Thoracic aorta (tissue), 2 donors: ENCODE results near the gene LRRC8C. TPM values are rescaled to one million over a fixed set of nuclear protein-coding genes. Genes with fewer than 3 reads are reported as not detected.

Source experiments
- ATAC-seq: fragments of 150-250 bp; one replicate; pipeline ENCODE4 v1.8.0; 2017; ENCODE audit warnings: low read depth; ENCODE audit not compliant: insufficient number of reproducible peaks, low FRiP score
- DNase-seq: peaks from one replicate; pipeline ENCODE4 v3.0.0-alpha.2; 2020; ENCODE audit warnings: low spot score
- H3K27ac ChIP-seq, 2 donors: fragments of 200-600 bp; sonication (generic); 1 replicate in 1 of 2; 2 replicates in 1 of 2; pipeline ENCODE4 v1.5.1; 2016; ENCODE audit warnings: mild to moderate bottlenecking in 2 of 2, moderate library complexity in 2 of 2
- H3K27me3 ChIP-seq: fragments of 200-600 bp; sonication (generic); replicated peaks from 2 replicates; pipeline ENCODE4 v1.6.0; 2016; ENCODE audit warnings: mild to moderate bottlenecking; ENCODE audit not compliant: insufficient read depth
- H3K36me3 ChIP-seq: fragments of 200-600 bp; sonication (generic); one replicate; pipeline ENCODE4 v1.5.1; 2016
- H3K4me1 ChIP-seq, 2 donors: fragments of 200-600 bp; sonication (generic); 1 replicate in 1 of 2; 2 replicates in 1 of 2; pipeline versions ENCODE4 v1.5.1 to v1.6.0; 2016; ENCODE audit warnings: low read depth in 2 of 2, mild to moderate bottlenecking in 1 of 2; ENCODE audit not compliant: control insufficient read depth in 1 of 2
- H3K4me3 ChIP-seq: fragments of 200-600 bp; sonication (generic); 2 replicates; pipeline ENCODE4 v1.5.1; 2016; ENCODE audit warnings: mild to moderate bottlenecking
- H3K9me3 ChIP-seq: fragments of 200-600 bp; sonication (generic); 2 replicates; pipeline ENCODE4 v1.5.1; 2016
- total RNA-seq, 2 donors: library from RNA; depleted of rRNA; stranded (reverse); fragments of >200 nt; gene quantifications; one replicate each; pipeline versions ENCODE4 v1.1.0 to v1.2.3, GENCODE V29; 2016
- TF ChIP-seq, protein P1 (sequence below): fragments of 200-600 bp; sonication (generic); IDR thresholded peaks from one replicate; pipeline ENCODE4 v1.5.1; 2019; ENCODE audit warnings: antibody characterized with exemption

Gene LRRC8C
- total RNA-seq, 2 donors from 2014 or later, result 11.6 to 15.2 TPM

DNA sequence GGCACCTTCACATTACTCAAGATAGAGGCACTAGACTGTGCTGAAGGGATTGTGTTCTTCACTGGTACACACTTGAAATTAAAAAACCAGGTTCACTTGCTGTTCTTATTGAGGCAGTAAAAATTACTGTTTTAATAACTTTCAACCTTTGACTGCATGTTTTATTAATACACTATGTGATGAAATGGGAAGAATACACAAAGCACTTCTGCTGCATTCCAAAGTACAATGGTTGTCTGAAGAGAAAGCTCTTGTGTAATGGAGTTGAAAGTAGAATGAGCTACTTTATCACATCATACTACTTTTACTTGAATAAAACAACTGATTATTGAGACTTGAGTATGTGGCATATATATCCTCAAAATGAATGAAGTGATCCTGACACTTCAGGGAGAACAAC is 49.7 kb downstream of the LRRC8C start:
- ATAC-seq (no peak), DNase-seq (no peak)
- Histone ChIP-seq H3K27me3 (no peaks in the 10 kb centered on the region), H3K4me1 (no peaks in the 10 kb centered on the region), H3K9me3 (no peaks in the 10 kb centered on the region), H3K36me3 (no peaks in the 10 kb centered on the region), H3K4me3 (no peak overlapping the region), H3K27ac (no peak overlapping the region)
- TF ChIP-seq, protein P1, sequence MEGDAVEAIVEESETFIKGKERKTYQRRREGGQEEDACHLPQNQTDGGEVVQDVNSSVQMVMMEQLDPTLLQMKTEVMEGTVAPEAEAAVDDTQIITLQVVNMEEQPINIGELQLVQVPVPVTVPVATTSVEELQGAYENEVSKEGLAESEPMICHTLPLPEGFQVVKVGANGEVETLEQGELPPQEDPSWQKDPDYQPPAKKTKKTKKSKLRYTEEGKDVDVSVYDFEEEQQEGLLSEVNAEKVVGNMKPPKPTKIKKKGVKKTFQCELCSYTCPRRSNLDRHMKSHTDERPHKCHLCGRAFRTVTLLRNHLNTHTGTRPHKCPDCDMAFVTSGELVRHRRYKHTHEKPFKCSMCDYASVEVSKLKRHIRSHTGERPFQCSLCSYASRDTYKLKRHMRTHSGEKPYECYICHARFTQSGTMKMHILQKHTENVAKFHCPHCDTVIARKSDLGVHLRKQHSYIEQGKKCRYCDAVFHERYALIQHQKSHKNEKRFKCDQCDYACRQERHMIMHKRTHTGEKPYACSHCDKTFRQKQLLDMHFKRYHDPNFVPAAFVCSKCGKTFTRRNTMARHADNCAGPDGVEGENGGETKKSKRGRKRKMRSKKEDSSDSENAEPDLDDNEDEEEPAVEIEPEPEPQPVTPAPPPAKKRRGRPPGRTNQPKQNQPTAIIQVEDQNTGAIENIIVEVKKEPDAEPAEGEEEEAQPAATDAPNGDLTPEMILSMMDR, result no peak

DNA sequence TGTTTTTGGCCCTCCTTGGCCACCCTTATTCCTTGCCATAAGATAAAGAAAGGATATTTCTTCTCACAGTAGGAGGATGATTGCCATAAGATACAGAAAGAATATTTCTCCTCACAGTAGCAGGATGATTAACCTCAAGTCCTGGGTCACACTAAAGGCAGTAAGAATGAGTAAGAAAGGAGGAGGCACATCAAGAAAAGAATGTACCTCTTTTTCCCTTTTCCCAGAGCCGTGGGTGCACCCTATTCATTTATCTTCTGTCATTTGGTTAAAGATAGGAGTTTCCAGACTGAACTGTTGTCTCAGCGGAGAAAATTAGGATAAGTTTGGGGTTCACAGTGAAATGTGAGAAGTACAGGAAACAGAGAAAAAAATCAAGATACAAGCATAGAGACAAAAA is 52.5 kb downstream of the LRRC8C start:
- ATAC-seq (no peak), DNase-seq (no peak)
- Histone ChIP-seq H3K9me3 (no peaks in the 10 kb centered on the region), H3K36me3 (no peaks in the 10 kb centered on the region), H3K27ac (no peak overlapping the region), H3K4me1 (no peaks in the 10 kb centered on the region), H3K4me3 (no peak overlapping the region), H3K27me3 (no peaks in the 10 kb centered on the region)
- TF ChIP-seq, protein P1, result no peak

DNA sequence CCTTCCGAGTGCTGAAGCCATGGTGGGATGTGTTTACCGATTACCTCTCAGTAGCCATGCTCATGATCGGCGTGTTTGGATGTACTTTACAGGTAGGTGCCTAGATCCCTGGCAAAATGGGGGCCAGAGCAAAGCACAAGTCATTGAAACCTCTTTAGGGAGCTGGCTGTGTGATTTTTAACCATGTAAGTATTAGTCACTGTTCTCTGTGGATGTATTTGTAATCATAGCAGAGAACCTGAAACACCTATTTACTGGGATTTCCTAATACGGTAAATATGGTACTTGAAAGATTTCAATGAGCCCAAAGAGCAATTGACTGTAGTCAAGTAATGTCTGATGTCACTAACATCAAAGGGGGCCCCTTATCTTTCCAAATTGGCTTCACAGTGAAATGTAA is 53.6 kb downstream of the LRRC8C start:
- DNase-seq, result no peak
- Histone ChIP-seq H3K36me3 (no peaks in the 10 kb centered on the region), H3K27me3 (no peaks in the 10 kb centered on the region), H3K9me3 (no peaks in the 10 kb centered on the region), H3K4me1 (no peaks in the 10 kb centered on the region), H3K27ac (no peak overlapping the region), H3K4me3 (no peak overlapping the region)
- no peak for ATAC-seq
- TF ChIP-seq, protein P1, result no peak

DNA sequence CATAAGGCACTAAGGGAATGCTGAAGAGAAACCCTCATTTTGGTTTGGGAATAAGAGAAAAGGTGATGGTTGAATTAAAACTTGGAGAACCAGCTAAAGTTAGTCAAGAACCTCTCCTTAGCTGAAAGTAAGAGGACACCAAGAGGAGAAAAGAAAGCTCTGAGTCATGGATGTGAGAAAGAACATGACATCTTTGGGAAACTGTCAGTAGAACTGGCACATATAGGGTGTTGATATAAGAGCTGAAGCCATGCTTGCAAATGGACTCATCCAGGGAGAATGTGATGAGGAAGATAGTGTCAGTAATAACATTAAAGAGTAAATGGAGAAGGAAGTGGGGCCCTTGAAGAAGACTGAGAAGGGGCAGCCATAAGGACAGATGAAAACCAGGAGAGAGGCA is 54.3 kb downstream of the LRRC8C start:
- TF ChIP-seq, protein P1, result no peak
- DNase-seq (no peak), ATAC-seq (no peak)
- H3K4me3 ChIP-seq, result no peak overlapping the region
- H3K27ac ChIP-seq, result no peak overlapping the region
- no peaks in the 10 kb centered on the region for H3K4me1 ChIP-seq
- no peaks in the 10 kb centered on the region for H3K36me3 ChIP-seq
- H3K9me3 ChIP-seq, result no peaks in the 10 kb centered on the region
- H3K27me3 ChIP-seq, result no peaks in the 10 kb centered on the region

DNA sequence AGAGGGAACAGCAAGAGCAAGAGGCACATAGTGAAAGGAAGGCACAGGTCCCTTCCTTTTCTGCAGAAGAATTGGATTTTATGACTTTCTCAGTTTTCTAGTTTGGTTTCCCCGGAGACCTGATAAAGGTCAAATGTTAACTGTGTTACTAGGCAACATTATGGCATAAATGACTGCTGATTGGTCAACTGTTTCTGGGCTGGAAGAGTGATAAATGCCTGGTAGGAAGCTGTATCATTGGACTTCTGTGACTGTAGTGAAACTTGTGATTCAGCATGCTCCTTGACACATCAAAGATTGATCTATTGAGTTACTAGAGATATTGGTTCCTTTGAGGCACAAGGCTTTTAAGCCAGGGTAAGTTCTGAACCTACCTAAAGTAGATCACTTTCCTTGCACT is 55.7 kb downstream of the LRRC8C start:
- ATAC-seq, result no peak
- Histone ChIP-seq H3K27me3 (no peaks in the 10 kb centered on the region), H3K36me3 (no peaks in the 10 kb centered on the region), H3K27ac (no peak overlapping the region), H3K4me1 (peaks cover 0 to 11% of the 10 kb centered on the region in 2 donors), H3K9me3 (no peaks in the 10 kb centered on the region), H3K4me3 (no peak overlapping the region)
- TF ChIP-seq, protein P1, result no peak
- DNase-seq, result no peak
